IMR-90 (cell line): ENCODE data around the gene FER1L5. TPM values are rescaled to one million over a fixed set of nuclear protein-coding genes. Genes with fewer than 3 reads are reported as not detected.

Experiments used
- ATAC-seq: fragments of 200-7000 bp; cut with Tn5 transposase; 2 replicates; pipeline ENCODE4 v1.9.1; 2020; ENCODE audit warnings: low read depth, mild to moderate bottlenecking, moderate library complexity
- BruUV-seq: library from RNA; stranded (reverse); fragments of 400-500 nt; replicated peaks from 2 replicates; lab custom pipeline; 2021; lab: Mats Ljungman, UMichigan
- CTCF ChIA-PET: fragments of 300-600 bp; formaldehyde crosslinking; extraction: SDS; loops from one replicate; lab custom pipeline; 2021; ENCODE audit warnings: antibody characterized with exemption; lab: Yijun Ruan, JAX
- POLR2A ChIA-PET: fragments of 300-600 bp; sonication (Branson Sonifier 250); formaldehyde crosslinking; loops from one replicate; lab custom pipeline; 2022; ENCODE audit warnings: antibody characterized with exemption; ENCODE audit not compliant: unreplicated experiment; lab: Charles Lee
- DNase-seq: peaks from one replicate; pipeline ENCODE4 v3.0.0; 2013
- H2AFZ ChIP-seq: replicated peaks from 2 replicates; pipeline ENCODE3; 2013; ENCODE audit warnings: low read length, mild to moderate bottlenecking; ENCODE audit not compliant: poor library complexity
- H2AK5ac ChIP-seq: 2 replicates; pipeline ENCODE4 v1.6.1; 2013; ENCODE audit warnings: low read depth, low read length, inconsistent platforms
- H2AK9ac ChIP-seq: replicated peaks from 2 replicates; pipeline ENCODE3; 2013; ENCODE audit warnings: mild to moderate bottlenecking, low read depth, low read length, moderate library complexity; ENCODE audit not compliant: poor library complexity
- H2BK120ac ChIP-seq: 2 replicates; pipeline ENCODE4 v1.6.1; 2013; ENCODE audit warnings: low read depth, low read length, inconsistent platforms
- H2BK15ac ChIP-seq: 3 replicates; pipeline ENCODE4 v1.6.1; 2013; ENCODE audit warnings: low read depth, low read length, inconsistent platforms
- H2BK20ac ChIP-seq: 2 replicates; pipeline ENCODE4 v1.6.1; 2013; ENCODE audit warnings: low read depth, mild to moderate bottlenecking, inconsistent platforms, low read length, moderate library complexity
- H2BK5ac ChIP-seq: 2 replicates; pipeline ENCODE4 v1.6.1; 2013; ENCODE audit warnings: mild to moderate bottlenecking, low read depth, low read length, inconsistent platforms; ENCODE audit not compliant: poor library complexity, severe bottlenecking
- H3K14ac ChIP-seq: replicated peaks from 2 replicates; pipeline ENCODE4 v1.6.1; 2013; ENCODE audit warnings: low read depth, low read length, inconsistent platforms
- H3K18ac ChIP-seq: 2 replicates; pipeline ENCODE4 v1.6.1; 2013; ENCODE audit warnings: low read depth, low read length, control low read depth
- H3K23ac ChIP-seq: 2 replicates; pipeline ENCODE4 v1.6.1; 2013; ENCODE audit warnings: low read depth, low read length, inconsistent platforms
- H3K27ac ChIP-seq: 2 replicates; pipeline ENCODE4 v1.5.1; 2013; ENCODE audit warnings: mild to moderate bottlenecking, control low read depth, low read length; ENCODE audit not compliant: insufficient read depth
- H3K27me3 ChIP-seq: 2 replicates; pipeline ENCODE4 v1.6.1; 2013; ENCODE audit warnings: low read length; ENCODE audit not compliant: control insufficient read depth, insufficient read depth
- H3K36me3 ChIP-seq: 2 replicates; pipeline ENCODE4 v1.6.1; 2013; ENCODE audit warnings: low read length, mixed read lengths; ENCODE audit not compliant: control insufficient read depth, insufficient read depth
- H3K4ac ChIP-seq: 2 replicates; pipeline ENCODE4 v1.6.1; 2013; ENCODE audit warnings: low read depth, low read length, inconsistent platforms
- H3K4me1 ChIP-seq: 2 replicates; pipeline ENCODE4 v1.6.1; 2013; ENCODE audit warnings: low read length, mixed read lengths; ENCODE audit not compliant: control insufficient read depth, insufficient read depth
- H3K4me2 ChIP-seq: 2 replicates; pipeline ENCODE4 v1.6.1; 2013; ENCODE audit warnings: low read depth, mild to moderate bottlenecking, control low read depth, low read length, moderate library complexity
- H3K4me3 ChIP-seq: 2 replicates; pipeline ENCODE4 v1.5.1; 2013; ENCODE audit warnings: low read depth, mild to moderate bottlenecking, control low read depth, low read length, moderate library complexity; ENCODE audit not compliant: insufficient read depth
- H3K56ac ChIP-seq: 2 replicates; pipeline ENCODE4 v1.6.1; 2013; ENCODE audit warnings: low read length, inconsistent platforms; ENCODE audit not compliant: insufficient read depth; ENCODE audit errors: extremely low read depth
- H3K79me1 ChIP-seq, 2 experiments: 2 replicates each; pipeline ENCODE4 v1.6.1; 2013; ENCODE audit warnings: low read length in 2 of 2, inconsistent platforms in 1 of 2, low read depth in 1 of 2
- H3K9ac ChIP-seq: 2 replicates; pipeline ENCODE4 v1.6.1; 2013; ENCODE audit warnings: low read depth, low read length, control low read depth
- H3K9me1 ChIP-seq: 2 replicates; pipeline ENCODE4 v1.6.1; 2013; ENCODE audit warnings: low read length, inconsistent platforms; ENCODE audit not compliant: insufficient read depth
- H3K9me3 ChIP-seq: 2 replicates; pipeline ENCODE4 v1.6.1; 2013; ENCODE audit warnings: low read length; ENCODE audit not compliant: control insufficient read depth, insufficient read depth
- H4K20me1 ChIP-seq: 2 replicates; pipeline ENCODE4 v1.6.1; 2013; ENCODE audit warnings: low read length, inconsistent platforms; ENCODE audit not compliant: insufficient read depth
- H4K5ac ChIP-seq: 2 replicates; pipeline ENCODE4 v1.6.1; 2013; ENCODE audit warnings: mild to moderate bottlenecking, low read depth, low read length, control low read depth
- H4K8ac ChIP-seq, 2 experiments: 2 replicates each; pipeline ENCODE4 v1.6.1; 2013; ENCODE audit warnings: low read depth in 2 of 2, low read length in 2 of 2, control low read depth in 1 of 2, inconsistent platforms in 1 of 2
- H4K91ac ChIP-seq: 2 replicates; pipeline ENCODE4 v1.6.1; 2013; ENCODE audit warnings: low read depth, low read length, inconsistent platforms; ENCODE audit not compliant: insufficient read depth
- BHLHE40 ChIP-seq: fragments of 150-350 bp; IDR thresholded peaks from 2 replicates; pipeline ENCODE4 v1.6.1; 2016; ENCODE audit warnings: mild to moderate bottlenecking, low read depth, low read length
- CEBPB ChIP-seq: IDR thresholded peaks from 2 replicates; pipeline ENCODE4 v1.6.1; 2012; ENCODE audit warnings: low read depth, low read length, improper control_type of control experiment
- CHD1 ChIP-seq: IDR thresholded peaks from 2 replicates; pipeline ENCODE4 v1.6.1; 2012; ENCODE audit warnings: low read depth, low read length, improper control_type of control experiment
- FOS ChIP-seq: fragments of 150-350 bp; IDR thresholded peaks from 2 replicates; pipeline ENCODE4 v1.6.1; 2016; ENCODE audit warnings: low read depth, low read length
- MAFK ChIP-seq: IDR thresholded peaks from 2 replicates; pipeline ENCODE4 v1.6.1; 2012; ENCODE audit warnings: low read depth, low read length, improper control_type of control experiment
- MAZ ChIP-seq: IDR thresholded peaks from 2 replicates; pipeline ENCODE4 v1.6.1; 2012; ENCODE audit warnings: low read depth, mild to moderate bottlenecking, low read length, improper control_type of control experiment, moderate library complexity, borderline replicate concordance
- MXI1 ChIP-seq: IDR thresholded peaks from 2 replicates; pipeline ENCODE4 v1.6.1; 2012; ENCODE audit warnings: low read depth, mild to moderate bottlenecking, low read length, moderate library complexity, borderline replicate concordance
- NFE2L2 ChIP-seq: fragments of 150-350 bp; IDR thresholded peaks from 2 replicates; pipeline ENCODE4 v1.6.1; 2016; ENCODE audit warnings: low read depth, mild to moderate bottlenecking, low read length
- POLR2A ChIP-seq: IDR thresholded peaks from 2 replicates; pipeline ENCODE4 v1.6.1; 2012; ENCODE audit warnings: mild to moderate bottlenecking, low read depth, low read length
- RAD21 ChIP-seq: IDR thresholded peaks from 2 replicates; pipeline ENCODE4 v1.6.1; 2012; ENCODE audit warnings: low read length, improper control_type of control experiment
- RCOR1 ChIP-seq: IDR thresholded peaks from 2 replicates; pipeline ENCODE4 v1.6.1; 2012; ENCODE audit warnings: mild to moderate bottlenecking, low read length, improper control_type of control experiment; ENCODE audit not compliant: insufficient replicate concordance
- RFX5 ChIP-seq: IDR thresholded peaks from 2 replicates; pipeline ENCODE4 v1.8.0; 2012; ENCODE audit warnings: low read depth, mild to moderate bottlenecking, low read length, moderate library complexity
- SMC3 ChIP-seq: fragments of 150-350 bp; IDR thresholded peaks from 2 replicates; pipeline ENCODE4 v1.6.1; 2016; ENCODE audit warnings: low read depth, mild to moderate bottlenecking, antibody characterized with exemption, low read length, moderate library complexity
- WGBS, 2 experiments: methylation state at CpG; one replicate each; pipeline versions ENCODE4 v1.1.5 to v1.1.7; 2013; ENCODE audit warnings: missing lambda C conversion rate in 2 of 2; ENCODE audit not compliant: insufficient read length in 1 of 2; ENCODE audit errors: extremely low coverage in 2 of 2; 5-methylcytosine and 5-hydroxymethylcytosine counted together
- dilution Hi-C: fragments of 300-500 bp; cut with HindIII; formaldehyde crosslinking; loops from one replicate; pipeline ENCODE4 v1.14.3; 2018; ENCODE audit warnings: low sequenced_read_pairs; ENCODE audit not compliant: unreplicated experiment
- in situ Hi-C: fragments of 300-500 bp; cut with MboI; formaldehyde crosslinking; loops from 3 replicates; pipeline ENCODE4 v1.14.3; 2019; ENCODE audit warnings: low sequenced_read_pairs, inconsistent platforms, mixed read lengths
- intact Hi-C: fragments of 100-400 bp; cut with micrococcal nuclease; formaldehyde crosslinking; loops from 2 replicates; pipeline ENCODE4 v1.10.0; 2022
- polyA plus RNA-seq, 3 experiments: library from polyadenylated mRNA; depleted of rRNA; stranded (reverse); fragments of >200 nt; gene quantifications; 2 replicates each; pipeline ENCODE4 v1.2.3, GENCODE V29; 2012; ENCODE audit warnings: low replicate concordance in 1 of 3
- total RNA-seq: library from RNA; depleted of rRNA; stranded (reverse); fragments of >200 nt; gene quantifications from 2 replicates; pipeline ENCODE4 v1.2.3, GENCODE V29; 2012
- TF ChIP-seq, protein P1 (sequence below): fragments of 150-350 bp; IDR thresholded peaks from 2 replicates; pipeline ENCODE4 v1.6.1; 2016; ENCODE audit warnings: low read depth, mild to moderate bottlenecking, low read length, moderate library complexity, borderline replicate concordance
- TF ChIP-seq, protein P2 (sequence below): conservative IDR thresholded peaks from 2 replicates; pipeline ENCODE4 v1.5.1; 2012; ENCODE audit warnings: mild to moderate bottlenecking, low read depth, low read length, improper control_type of control experiment
- TF ChIP-seq, protein P3 (sequence below): fragments of 150-350 bp; IDR thresholded peaks from 2 replicates; pipeline ENCODE4 v1.6.1; 2017; ENCODE audit warnings: mild to moderate bottlenecking, antibody characterized with exemption, low read length, low read depth

Gene FER1L5
- total and polyA plus RNA-seq, 2 of the 4 experiments (the other 2 are of a cell fraction), result 0.15 to 0.36 TPM

DNA sequence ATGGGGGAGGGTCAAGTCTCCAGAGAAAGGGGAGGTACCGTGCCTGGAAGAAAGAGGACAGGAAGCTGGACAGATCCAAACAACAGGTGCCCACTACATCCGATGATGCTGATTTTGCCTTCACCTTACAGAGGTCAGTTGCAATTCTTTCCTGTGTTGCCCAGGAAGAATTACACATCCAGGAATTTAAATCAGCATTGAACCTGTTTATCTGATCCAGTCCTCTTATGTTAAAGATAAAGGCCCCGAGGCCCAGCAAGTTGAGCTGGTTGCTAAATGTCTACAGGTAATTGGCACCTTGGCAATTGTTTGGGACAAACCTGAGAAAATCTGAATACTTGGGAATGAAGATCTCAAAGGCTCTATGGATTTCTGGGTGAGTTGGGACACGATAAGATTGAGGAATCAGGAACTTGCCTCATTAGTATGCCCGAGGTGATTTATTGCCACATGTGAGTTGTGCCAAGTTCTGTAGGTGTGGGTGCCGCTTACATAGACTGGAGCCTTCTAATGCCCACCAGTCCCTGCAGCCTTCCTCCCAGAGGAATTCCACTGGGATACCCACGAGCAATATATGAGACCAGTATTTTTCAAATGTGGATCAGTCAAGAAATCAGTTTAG lies 111.2 kb downstream of the FER1L5 start:
- H2AFZ ChIP-seq, result no peak overlapping the region
- H3K14ac ChIP-seq, result no peak overlapping the region
- H3K9me3 ChIP-seq, result no peaks in the 10 kb centered on the region
- peaks cover 5% of the 10 kb centered on the region; the same call in 1 of the 2 replicates for H3K27me3 ChIP-seq
- TF ChIP-seq CEBPB (no peak), POLR2A (no peak), RFX5 (no peak), MXI1 (no peak), CHD1 (no peak), MAFK (no peak), MAZ (no peak), FOS (no peak), BHLHE40 (no peak), RCOR1 (no peak), SMC3 (no peak), NFE2L2 (no peak), RAD21 (no peak)
- TF ChIP-seq, protein P1, sequence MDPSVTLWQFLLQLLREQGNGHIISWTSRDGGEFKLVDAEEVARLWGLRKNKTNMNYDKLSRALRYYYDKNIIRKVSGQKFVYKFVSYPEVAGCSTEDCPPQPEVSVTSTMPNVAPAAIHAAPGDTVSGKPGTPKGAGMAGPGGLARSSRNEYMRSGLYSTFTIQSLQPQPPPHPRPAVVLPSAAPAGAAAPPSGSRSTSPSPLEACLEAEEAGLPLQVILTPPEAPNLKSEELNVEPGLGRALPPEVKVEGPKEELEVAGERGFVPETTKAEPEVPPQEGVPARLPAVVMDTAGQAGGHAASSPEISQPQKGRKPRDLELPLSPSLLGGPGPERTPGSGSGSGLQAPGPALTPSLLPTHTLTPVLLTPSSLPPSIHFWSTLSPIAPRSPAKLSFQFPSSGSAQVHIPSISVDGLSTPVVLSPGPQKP, result no peak
- TF ChIP-seq, protein P2, sequence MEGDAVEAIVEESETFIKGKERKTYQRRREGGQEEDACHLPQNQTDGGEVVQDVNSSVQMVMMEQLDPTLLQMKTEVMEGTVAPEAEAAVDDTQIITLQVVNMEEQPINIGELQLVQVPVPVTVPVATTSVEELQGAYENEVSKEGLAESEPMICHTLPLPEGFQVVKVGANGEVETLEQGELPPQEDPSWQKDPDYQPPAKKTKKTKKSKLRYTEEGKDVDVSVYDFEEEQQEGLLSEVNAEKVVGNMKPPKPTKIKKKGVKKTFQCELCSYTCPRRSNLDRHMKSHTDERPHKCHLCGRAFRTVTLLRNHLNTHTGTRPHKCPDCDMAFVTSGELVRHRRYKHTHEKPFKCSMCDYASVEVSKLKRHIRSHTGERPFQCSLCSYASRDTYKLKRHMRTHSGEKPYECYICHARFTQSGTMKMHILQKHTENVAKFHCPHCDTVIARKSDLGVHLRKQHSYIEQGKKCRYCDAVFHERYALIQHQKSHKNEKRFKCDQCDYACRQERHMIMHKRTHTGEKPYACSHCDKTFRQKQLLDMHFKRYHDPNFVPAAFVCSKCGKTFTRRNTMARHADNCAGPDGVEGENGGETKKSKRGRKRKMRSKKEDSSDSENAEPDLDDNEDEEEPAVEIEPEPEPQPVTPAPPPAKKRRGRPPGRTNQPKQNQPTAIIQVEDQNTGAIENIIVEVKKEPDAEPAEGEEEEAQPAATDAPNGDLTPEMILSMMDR, result no peak
- TF ChIP-seq, protein P3, sequence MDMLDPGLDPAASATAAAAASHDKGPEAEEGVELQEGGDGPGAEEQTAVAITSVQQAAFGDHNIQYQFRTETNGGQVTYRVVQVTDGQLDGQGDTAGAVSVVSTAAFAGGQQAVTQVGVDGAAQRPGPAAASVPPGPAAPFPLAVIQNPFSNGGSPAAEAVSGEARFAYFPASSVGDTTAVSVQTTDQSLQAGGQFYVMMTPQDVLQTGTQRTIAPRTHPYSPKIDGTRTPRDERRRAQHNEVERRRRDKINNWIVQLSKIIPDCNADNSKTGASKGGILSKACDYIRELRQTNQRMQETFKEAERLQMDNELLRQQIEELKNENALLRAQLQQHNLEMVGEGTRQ, result no peak
- no CpG with 5 or more reads among the region's 7 CpGs for WGBS, 2 experiments
- dilution Hi-C loops, result no loop called here
- DNase-seq, result no peak
- no peak overlapping the region for H2BK15ac ChIP-seq
- no peak overlapping the region for H3K9ac ChIP-seq
- no peak overlapping the region for H4K5ac ChIP-seq
- POLR2A ChIA-PET, result no interaction called here
- no peaks in the 10 kb centered on the region for H3K4me1 ChIP-seq
- no peak overlapping the region for H2AK9ac ChIP-seq
- intact Hi-C loops, result no loop called here
- H3K79me1 ChIP-seq, result no peaks in the 10 kb centered on the region
- H3K56ac ChIP-seq, result no peak overlapping the region
- H3K4me3 ChIP-seq, result no peak overlapping the region
- H3K27ac ChIP-seq, result no peak overlapping the region
- H4K8ac ChIP-seq, result no peak overlapping the region
- no peak overlapping the region for H2BK120ac ChIP-seq
- H2AK5ac ChIP-seq, result no peak overlapping the region
- H3K36me3 ChIP-seq, result no peaks in the 10 kb centered on the region
- no peaks in the 10 kb centered on the region for H3K9me1 ChIP-seq
- CTCF ChIA-PET, result no interaction called here
- no peak for ATAC-seq
- in situ Hi-C loops, result no loop called here
- no peak overlapping the region for H3K18ac ChIP-seq
- H3K23ac ChIP-seq, result no peak overlapping the region
- no TSS peak for BruUV-seq
- no peak overlapping the region for H2BK20ac ChIP-seq
- H3K4ac ChIP-seq, result no peak overlapping the region
- no peak overlapping the region for H4K91ac ChIP-seq
- H2BK5ac ChIP-seq, result no peak overlapping the region
- no peak overlapping the region for H3K4me2 ChIP-seq
- H4K20me1 ChIP-seq, result no peaks in the 10 kb centered on the region
